ENCODE results near the gene LDAH. TPM values are rescaled to one million over a fixed set of nuclear protein-coding genes. Genes with fewer than 3 reads are reported as not detected.

The LDAH gene
- total and polyA plus RNA-seq, 4 donors = 5.0 to 30.8 (median 11.5) TPM

GRCh38 chr2:20815216-20815615 lies 7.7 kb downstream of the LDAH start:
- Histone ChIP-seq H3K4me3 (no peak overlapping the region), H3K27me3 (ENCODE audit: control insufficient read depth in 3 of 3, insufficient read depth in 3 of 3, low read length in 2 of 3) (no peaks in the 10 kb centered on the region), H3K9me3 (ENCODE audit: control insufficient read depth in 4 of 4, insufficient read depth in 3 of 4, low read length in 3 of 4) (no peaks in the 10 kb centered on the region), H3K4me1 (ENCODE audit: control insufficient read depth in 5 of 5, insufficient read depth in 5 of 5, low read length in 5 of 5) (no peaks in the 10 kb centered on the region), H3K27ac (ENCODE audit: low read depth in 1 of 2, low read length in 1 of 2) (no peak overlapping the region), H3K9ac (ENCODE audit: insufficient read depth in 1 of 2, low read length in 2 of 2) (no peak overlapping the region), H3K36me3 (ENCODE audit: control insufficient read depth in 4 of 4, insufficient read depth in 4 of 4, low read length in 4 of 4) (no peaks in the 10 kb centered on the region)
- no peak for DNase-seq
- no peak for ATAC-seq (ENCODE audit: insufficient read depth, low FRiP score)
- 93 to 97% methylated on average over 1 of the region's 1 CpG for WGBS, 2 donors
- no peak for TF ChIP-seq CTCF (IDR thresholded peaks at IDR 0.05; ENCODE audit: control extremely low read depth, extremely low read depth)

- H3K27me3 ChIP-seq (ENCODE audit: control insufficient read depth in 3 of 3, insufficient read depth in 3 of 3, low read length in 2 of 3) = no peaks in the 10 kb centered on the region
- no peaks in the 10 kb centered on the region for H3K4me1 ChIP-seq (ENCODE audit: control insufficient read depth in 5 of 5, insufficient read depth in 5 of 5, low read length in 5 of 5)
- no peak overlapping the region for H3K4me3 ChIP-seq
- H3K9ac ChIP-seq (ENCODE audit: insufficient read depth in 1 of 2, low read length in 2 of 2) = no peak overlapping the region
- WGBS, 2 donors = 96% methylated on average over 2 of the region's 2 CpGs
- TF ChIP-seq CTCF (IDR thresholded peaks at IDR 0.05; ENCODE audit: control extremely low read depth, extremely low read depth) = no peak
- H3K9me3 ChIP-seq (ENCODE audit: control insufficient read depth in 4 of 4, insufficient read depth in 3 of 4, low read length in 3 of 4) = no peaks in the 10 kb centered on the region
- no peaks in the 10 kb centered on the region for H3K36me3 ChIP-seq (ENCODE audit: control insufficient read depth in 4 of 4, insufficient read depth in 4 of 4, low read length in 4 of 4)
- DNase-seq (no peak), ATAC-seq (ENCODE audit: insufficient read depth, low FRiP score) (no peak)
- no peak overlapping the region for H3K27ac ChIP-seq (ENCODE audit: low read depth in 1 of 2, low read length in 1 of 2)
These were observed 10.1 kb downstream of the LDAH start for GRCh38 chr2:20812779-20813178.

GRCh38 chr2:20806286-20806685 lies 16.6 kb downstream of the LDAH start:
- Histone ChIP-seq H3K9ac (ENCODE audit: insufficient read depth in 1 of 2, low read length in 2 of 2) (no peak overlapping the region), H3K9me3 (ENCODE audit: control insufficient read depth in 4 of 4, insufficient read depth in 3 of 4, low read length in 3 of 4) (no peaks in the 10 kb centered on the region), H3K4me3 (no peak overlapping the region), H3K27ac (ENCODE audit: low read depth in 1 of 2, low read length in 1 of 2) (no peak overlapping the region), H3K27me3 (ENCODE audit: control insufficient read depth in 3 of 3, insufficient read depth in 3 of 3, low read length in 2 of 3) (no peaks in the 10 kb centered on the region), H3K4me1 (ENCODE audit: control insufficient read depth in 5 of 5, insufficient read depth in 5 of 5, low read length in 5 of 5) (no peaks in the 10 kb centered on the region), H3K36me3 (ENCODE audit: control insufficient read depth in 4 of 4, insufficient read depth in 4 of 4, low read length in 4 of 4) (no peaks in the 10 kb centered on the region)
- TF ChIP-seq CTCF (IDR thresholded peaks at IDR 0.05; ENCODE audit: control extremely low read depth, extremely low read depth) = no peak
- DNase-seq (no peak), ATAC-seq (ENCODE audit: insufficient read depth, low FRiP score) (no peak)
- 35 to 59% methylated on average over 1 of the region's 1 CpG for WGBS, 2 donors

- H3K9me3 ChIP-seq (ENCODE audit: control insufficient read depth in 4 of 4, insufficient read depth in 3 of 4, low read length in 3 of 4) = no peaks in the 10 kb centered on the region
- DNase-seq (no peak), ATAC-seq (ENCODE audit: insufficient read depth, low FRiP score) (no peak)
- H3K4me1 ChIP-seq (ENCODE audit: control insufficient read depth in 5 of 5, insufficient read depth in 5 of 5, low read length in 5 of 5) = no peaks in the 10 kb centered on the region
- no peaks in the 10 kb centered on the region for H3K36me3 ChIP-seq (ENCODE audit: control insufficient read depth in 4 of 4, insufficient read depth in 4 of 4, low read length in 4 of 4)
- no peak for TF ChIP-seq CTCF (IDR thresholded peaks at IDR 0.05; ENCODE audit: control extremely low read depth, extremely low read depth)
- no peak overlapping the region for H3K4me3 ChIP-seq
- H3K27me3 ChIP-seq (ENCODE audit: control insufficient read depth in 3 of 3, insufficient read depth in 3 of 3, low read length in 2 of 3) = no peaks in the 10 kb centered on the region
- no peak overlapping the region for H3K27ac ChIP-seq (ENCODE audit: low read depth in 1 of 2, low read length in 1 of 2)
- no peak overlapping the region for H3K9ac ChIP-seq (ENCODE audit: insufficient read depth in 1 of 2, low read length in 2 of 2)
These were observed 18.9 kb downstream of the LDAH start for GRCh38 chr2:20803974-20804373.
